ENCODE results near the gene CALML5.

The CALML5 gene

GRCh38 chr10:5499493-5500140 lies at the start of gene CALML5:
CALML5 (minus strand) TSS chr10:5499570; CDS start chr10:5499438, 132 bp downstream.
- no peaks in the 10 kb centered on the region for H3K36me3 Mint-ChIP-seq (ENCODE audit: low read depth)
- H3K4me1 Mint-ChIP-seq (ENCODE audit: low read depth) = no peaks in the 10 kb centered on the region
- DNase-seq = no peak
- H3K9me3 Mint-ChIP-seq = no peaks in the 10 kb centered on the region
- no peak within 1 kb of the TSS for H3K27ac Mint-ChIP-seq
- peaks cover 6% of the 10 kb centered on the region for H3K27me3 Mint-ChIP-seq
- no peak within 1 kb of the TSS for H3K4me3 Mint-ChIP-seq

- Mint-ChIP-seq H3K4me3 (no peak overlapping the region), H3K27ac (no peak overlapping the region), H3K27me3 (peaks cover 6% of the 10 kb centered on the region), H3K36me3 (ENCODE audit: low read depth) (no peaks in the 10 kb centered on the region), H3K4me1 (ENCODE audit: low read depth) (peaks cover 30% of the 10 kb centered on the region), H3K9me3 (peaks cover 4% of the 10 kb centered on the region)
- DNase-seq = peak; percentile 26
Measured at GRCh38 chr10:5547931-5548660, 48.7 kb upstream of the CALML5 start.

GRCh38 chr10:5547681-5547930 lies 48.2 kb upstream of the CALML5 start:
- H3K9me3 Mint-ChIP-seq = peaks cover 4% of the 10 kb centered on the region
- peaks cover 4% of the 10 kb centered on the region for H3K27me3 Mint-ChIP-seq
- no peaks in the 10 kb centered on the region for H3K36me3 Mint-ChIP-seq (ENCODE audit: low read depth)
- no peak overlapping the region for H3K27ac Mint-ChIP-seq
- H3K4me3 Mint-ChIP-seq = no peak overlapping the region
- peak; percentile 22 for DNase-seq
- H3K4me1 Mint-ChIP-seq (ENCODE audit: low read depth) = peaks cover 25% of the 10 kb centered on the region

GRCh38 chr10:5546891-5547680 lies 47.7 kb upstream of the CALML5 start:
- no peak overlapping the region for H3K27ac Mint-ChIP-seq

GRCh38 chr10:5545778-5546710 lies 46.7 kb upstream of the CALML5 start:
- H3K4me1 Mint-ChIP-seq (ENCODE audit: low read depth) = peaks cover 10% of the 10 kb centered on the region
- H3K36me3 Mint-ChIP-seq (ENCODE audit: low read depth) = no peaks in the 10 kb centered on the region
- no peak overlapping the region for H3K4me3 Mint-ChIP-seq
- no peak overlapping the region for H3K27ac Mint-ChIP-seq
- peak; percentile 22 for DNase-seq
- H3K27me3 Mint-ChIP-seq = peaks cover 4% of the 10 kb centered on the region
- peaks cover 9% of the 10 kb centered on the region for H3K9me3 Mint-ChIP-seq

More at GRCh38 chr10:5546891-5547680, 47.7 kb upstream of the CALML5 start:
- DNase-seq = peak; percentile 22
- Mint-ChIP-seq H3K27me3 (peaks cover 4% of the 10 kb centered on the region), H3K36me3 (ENCODE audit: low read depth) (no peaks in the 10 kb centered on the region), H3K4me3 (no peak overlapping the region), H3K4me1 (ENCODE audit: low read depth) (peaks cover 20% of the 10 kb centered on the region), H3K9me3 (peaks cover 6% of the 10 kb centered on the region)

- Mint-ChIP-seq H3K4me1 (ENCODE audit: low read depth) (peaks cover 4% of the 10 kb centered on the region), H3K27ac (no peak overlapping the region), H3K27me3 (peaks cover 4% of the 10 kb centered on the region), H3K9me3 (peaks cover 9% of the 10 kb centered on the region), H3K36me3 (ENCODE audit: low read depth) (no peaks in the 10 kb centered on the region), H3K4me3 (no peak overlapping the region)
- DNase-seq = no peak
Measured at GRCh38 chr10:5545426-5545777, 46.0 kb upstream of the CALML5 start.

GRCh38 chr10:5545011-5545410 lies 45.6 kb upstream of the CALML5 start:
- no peaks in the 10 kb centered on the region for H3K36me3 Mint-ChIP-seq (ENCODE audit: low read depth)
- DNase-seq = peak; percentile 23
- H3K9me3 Mint-ChIP-seq = peaks cover 9% of the 10 kb centered on the region
- peaks cover 4% of the 10 kb centered on the region for H3K27me3 Mint-ChIP-seq
- no peak overlapping the region for H3K27ac Mint-ChIP-seq
- peaks cover under 1% of the 10 kb centered on the region for H3K4me1 Mint-ChIP-seq (ENCODE audit: low read depth)
- H3K4me3 Mint-ChIP-seq = no peak overlapping the region

- DNase-seq = no peak
- Mint-ChIP-seq H3K27me3 (peaks cover 4% of the 10 kb centered on the region), H3K4me3 (no peak overlapping the region), H3K4me1 (ENCODE audit: low read depth) (peaks cover 2% of the 10 kb centered on the region), H3K36me3 (ENCODE audit: low read depth) (no peaks in the 10 kb centered on the region), H3K9me3 (peaks cover 9% of the 10 kb centered on the region), H3K27ac (no peak overlapping the region)
Measured at GRCh38 chr10:5544216-5544805, 44.9 kb upstream of the CALML5 start.

- H3K36me3 Mint-ChIP-seq (ENCODE audit: low read depth) = no peaks in the 10 kb centered on the region
- H3K9me3 Mint-ChIP-seq = peaks cover 9% of the 10 kb centered on the region
- no peak for DNase-seq
- H3K4me1 Mint-ChIP-seq (ENCODE audit: low read depth) = peaks cover 2% of the 10 kb centered on the region
- peaks cover 6% of the 10 kb centered on the region for H3K27me3 Mint-ChIP-seq
- H3K4me3 Mint-ChIP-seq = no peak overlapping the region
- H3K27ac Mint-ChIP-seq = no peak overlapping the region
Measured at GRCh38 chr10:5543623-5544022, 44.3 kb upstream of the CALML5 start.

- Mint-ChIP-seq H3K9me3 (peaks cover 9% of the 10 kb centered on the region), H3K4me3 (no peak overlapping the region), H3K4me1 (ENCODE audit: low read depth) (peaks cover 2% of the 10 kb centered on the region), H3K27ac (no peak overlapping the region), H3K27me3 (peaks cover 6% of the 10 kb centered on the region), H3K36me3 (ENCODE audit: low read depth) (no peaks in the 10 kb centered on the region)
- DNase-seq = no peak
Measured at GRCh38 chr10:5542100-5542499, 42.7 kb upstream of the CALML5 start.

- no peaks in the 10 kb centered on the region for H3K36me3 Mint-ChIP-seq (ENCODE audit: low read depth)
- H3K9me3 Mint-ChIP-seq = peaks cover 9% of the 10 kb centered on the region
- H3K4me3 Mint-ChIP-seq = no peak overlapping the region
- H3K27ac Mint-ChIP-seq = no peak overlapping the region
- peak; percentile 11 for DNase-seq
- H3K27me3 Mint-ChIP-seq = peaks cover 3% of the 10 kb centered on the region
- H3K4me1 Mint-ChIP-seq (ENCODE audit: low read depth) = peaks cover 2% of the 10 kb centered on the region
Measured at GRCh38 chr10:5540891-5541290, 41.5 kb upstream of the CALML5 start.

- no peaks in the 10 kb centered on the region for H3K36me3 Mint-ChIP-seq (ENCODE audit: low read depth)
Measured at GRCh38 chr10:5540080-5540479, 40.7 kb upstream of the CALML5 start.

GRCh38 chr10:5538892-5539651 lies 39.7 kb upstream of the CALML5 start:
- Mint-ChIP-seq H3K4me1 (ENCODE audit: low read depth) (peaks cover 2% of the 10 kb centered on the region), H3K27me3 (peaks cover 3% of the 10 kb centered on the region)
- peak; percentile 7 for DNase-seq

More at GRCh38 chr10:5540080-5540479, 40.7 kb upstream of the CALML5 start:
- Mint-ChIP-seq H3K27me3 (peaks cover 3% of the 10 kb centered on the region), H3K4me1 (ENCODE audit: low read depth) (peaks cover 2% of the 10 kb centered on the region), H3K4me3 (no peak overlapping the region), H3K27ac (no peak overlapping the region), H3K9me3 (peaks cover 9% of the 10 kb centered on the region)
- DNase-seq = peak; percentile 0

More at GRCh38 chr10:5538892-5539651, 39.7 kb upstream of the CALML5 start:
- Mint-ChIP-seq H3K9me3 (peaks cover 9% of the 10 kb centered on the region), H3K27ac (no peak overlapping the region), H3K36me3 (ENCODE audit: low read depth) (no peaks in the 10 kb centered on the region), H3K4me3 (no peak overlapping the region)

All from activated T-cell treated with anti-CD3 and anti-CD28 coated beads, Interleukin-2, amount 50 U/mL, for 24 hours (primary cell).